ENCODE measurements around the gene ZCRB1.

ZCRB1 gene

GRCh38 chr12:42365486-42365885 lies 39.6 kb upstream of the ZCRB1 start:
- peaks cover 1% of the 10 kb centered on the region for H3K4me1 ChIP-seq (ENCODE audit: control insufficient read depth, insufficient read depth, low read depth, low read length)
- no peak overlapping the region for H2AK5ac ChIP-seq (ENCODE audit: low read length, severe bottlenecking)
- no peaks in the 10 kb centered on the region for H3K27me3 ChIP-seq (ENCODE audit: control insufficient read depth in 1 of 2, insufficient read depth in 1 of 2, low read length in 2 of 2)
- H3K4me3 ChIP-seq (ENCODE audit: insufficient read depth in 1 of 2, low read depth in 1 of 2, low read length in 2 of 2) = no peak overlapping the region
- no peak overlapping the region for H2BK5ac ChIP-seq (ENCODE audit: low read depth, low read length, poor library complexity, severe bottlenecking)
- no peak overlapping the region for H3K4ac ChIP-seq (ENCODE audit: low read depth in 1 of 2, low read length in 2 of 2)
- H2AFZ ChIP-seq (ENCODE audit: low read depth, low read length) = no peak overlapping the region
- peaks cover 0 to 9% of the 10 kb centered on the region in 2 experiments for H3K36me3 ChIP-seq (ENCODE audit: control insufficient read depth in 1 of 2, insufficient read depth in 2 of 2, low read depth in 1 of 2, low read length in 2 of 2)
- H3K4me2 ChIP-seq (ENCODE audit: low read length, poor library complexity, severe bottlenecking) = no peak overlapping the region
- no peak for DNase-seq
- H3K9ac ChIP-seq (ENCODE audit: low read length) = no peak overlapping the region
- H3K18ac ChIP-seq (ENCODE audit: low read depth in 1 of 2, low read length in 2 of 2) = no peak overlapping the region
- no peak overlapping the region for H4K91ac ChIP-seq (ENCODE audit: low read length)
- no peaks in the 10 kb centered on the region for H3K9me3 ChIP-seq (ENCODE audit: control insufficient read depth, low read length)
- H2BK12ac ChIP-seq (ENCODE audit: low read length in 2 of 2) = no peak overlapping the region
- H2BK15ac ChIP-seq (ENCODE audit: low read depth, poor library complexity, severe bottlenecking) = no peak overlapping the region
- no peak overlapping the region for H4K8ac ChIP-seq (ENCODE audit: low read length)
- H3K27ac ChIP-seq (ENCODE audit: low read length, poor library complexity, severe bottlenecking) = no peak overlapping the region
- no peak overlapping the region for H3K14ac ChIP-seq (ENCODE audit: low read length in 2 of 2)
- no peak overlapping the region for H3K23ac ChIP-seq (ENCODE audit: low read length in 2 of 2)
- H2BK120ac ChIP-seq (ENCODE audit: low read depth, low read length) = no peak overlapping the region
- peaks cover 15% of the 10 kb centered on the region for H3K79me1 ChIP-seq (replicated peaks; ENCODE audit: low read length, poor library complexity, severe bottlenecking)
- 98% methylated on average over 4 of the region's 5 CpGs for WGBS

GRCh38 chr12:42364692-42365091 lies 38.8 kb upstream of the ZCRB1 start:
- no peak overlapping the region for H2AK5ac ChIP-seq (ENCODE audit: low read length, severe bottlenecking)
- no peak overlapping the region for H3K18ac ChIP-seq (ENCODE audit: low read depth in 1 of 2, low read length in 2 of 2)
- H2BK120ac ChIP-seq (ENCODE audit: low read depth, low read length) = no peak overlapping the region
- H3K36me3 ChIP-seq (ENCODE audit: control insufficient read depth in 1 of 2, insufficient read depth in 2 of 2, low read depth in 1 of 2, low read length in 2 of 2) = peaks cover 0 to 9% of the 10 kb centered on the region in 2 experiments
- H3K14ac ChIP-seq (ENCODE audit: low read length in 2 of 2) = no peak overlapping the region
- no peak overlapping the region for H3K4me2 ChIP-seq (ENCODE audit: low read length, poor library complexity, severe bottlenecking)
- no peaks in the 10 kb centered on the region for H3K27me3 ChIP-seq (ENCODE audit: control insufficient read depth in 1 of 2, insufficient read depth in 1 of 2, low read length in 2 of 2)
- H3K4me1 ChIP-seq (ENCODE audit: control insufficient read depth, insufficient read depth, low read depth, low read length) = peaks cover 3% of the 10 kb centered on the region
- H3K9ac ChIP-seq (ENCODE audit: low read length) = no peak overlapping the region
- H3K9me3 ChIP-seq (ENCODE audit: control insufficient read depth, low read length) = no peaks in the 10 kb centered on the region
- H2BK12ac ChIP-seq (ENCODE audit: low read length in 2 of 2) = no peak overlapping the region
- DNase-seq = no peak
- no peak overlapping the region for H3K27ac ChIP-seq (ENCODE audit: low read length, poor library complexity, severe bottlenecking)
- no peak overlapping the region for H4K91ac ChIP-seq (ENCODE audit: low read length)
- H3K23ac ChIP-seq (ENCODE audit: low read length in 2 of 2) = no peak overlapping the region
- H2BK15ac ChIP-seq (ENCODE audit: low read depth, poor library complexity, severe bottlenecking) = no peak overlapping the region
- 78% methylated on average over 7 of the region's 9 CpGs for WGBS
- peaks cover 17% of the 10 kb centered on the region for H3K79me1 ChIP-seq (replicated peaks; ENCODE audit: low read length, poor library complexity, severe bottlenecking)
- no peak overlapping the region for H3K4ac ChIP-seq (ENCODE audit: low read depth in 1 of 2, low read length in 2 of 2)
- H2BK5ac ChIP-seq (ENCODE audit: low read depth, low read length, poor library complexity, severe bottlenecking) = no peak overlapping the region
- no peak overlapping the region for H4K8ac ChIP-seq (ENCODE audit: low read length)
- no peak overlapping the region for H3K4me3 ChIP-seq (ENCODE audit: insufficient read depth in 1 of 2, low read depth in 1 of 2, low read length in 2 of 2)
- H2AFZ ChIP-seq (ENCODE audit: low read depth, low read length) = no peak overlapping the region

- Histone ChIP-seq H4K8ac (ENCODE audit: low read length) (no peak overlapping the region), H2BK12ac (ENCODE audit: low read length in 2 of 2) (no peak overlapping the region), H2BK120ac (ENCODE audit: low read depth, low read length) (no peak overlapping the region), H3K9ac (ENCODE audit: low read length) (no peak overlapping the region), H3K27me3 (ENCODE audit: control insufficient read depth in 1 of 2, insufficient read depth in 1 of 2, low read length in 2 of 2) (no peaks in the 10 kb centered on the region), H3K36me3 (ENCODE audit: control insufficient read depth in 1 of 2, insufficient read depth in 2 of 2, low read depth in 1 of 2, low read length in 2 of 2) (peaks cover 0 to 15% of the 10 kb centered on the region in 2 experiments), H3K4me2 (ENCODE audit: low read length, poor library complexity, severe bottlenecking) (no peak overlapping the region), H3K4ac (ENCODE audit: low read depth in 1 of 2, low read length in 2 of 2) (no peak overlapping the region), H3K4me1 (ENCODE audit: control insufficient read depth, insufficient read depth, low read depth, low read length) (peaks cover 3% of the 10 kb centered on the region), H3K18ac (ENCODE audit: low read depth in 1 of 2, low read length in 2 of 2) (no peak overlapping the region), H2AK5ac (ENCODE audit: low read length, severe bottlenecking) (no peak overlapping the region), H3K23ac (ENCODE audit: low read length in 2 of 2) (no peak overlapping the region), H2AFZ (ENCODE audit: low read depth, low read length) (no peak overlapping the region), H3K14ac (ENCODE audit: low read length in 2 of 2) (no peak overlapping the region), H4K91ac (ENCODE audit: low read length) (no peak overlapping the region), H2BK15ac (ENCODE audit: low read depth, poor library complexity, severe bottlenecking) (no peak overlapping the region), H3K79me1 (replicated peaks; ENCODE audit: low read length, poor library complexity, severe bottlenecking) (peaks cover 18% of the 10 kb centered on the region), H3K4me3 (ENCODE audit: insufficient read depth in 1 of 2, low read depth in 1 of 2, low read length in 2 of 2) (no peak overlapping the region), H3K9me3 (ENCODE audit: control insufficient read depth, low read length) (no peaks in the 10 kb centered on the region), H2BK5ac (ENCODE audit: low read depth, low read length, poor library complexity, severe bottlenecking) (no peak overlapping the region), H3K27ac (ENCODE audit: low read length, poor library complexity, severe bottlenecking) (no peak overlapping the region)
- DNase-seq = peak; percentile 15
Observed at GRCh38 chr12:42362647-42363260, 36.9 kb upstream of the ZCRB1 start.

GRCh38 chr12:42361909-42362646 lies 36.2 kb upstream of the ZCRB1 start:
- H3K4me1 ChIP-seq (ENCODE audit: control insufficient read depth, insufficient read depth, low read depth, low read length) = peaks cover 3% of the 10 kb centered on the region
- 89% methylated on average over 3 of the region's 4 CpGs for WGBS
- no peak overlapping the region for H2AK5ac ChIP-seq (ENCODE audit: low read length, severe bottlenecking)
- H3K4me3 ChIP-seq (ENCODE audit: insufficient read depth in 1 of 2, low read depth in 1 of 2, low read length in 2 of 2) = no peak overlapping the region
- peaks cover 18% of the 10 kb centered on the region for H3K79me1 ChIP-seq (replicated peaks; ENCODE audit: low read length, poor library complexity, severe bottlenecking)
- H2BK15ac ChIP-seq (ENCODE audit: low read depth, poor library complexity, severe bottlenecking) = no peak overlapping the region
- no peak overlapping the region for H3K4ac ChIP-seq (ENCODE audit: low read depth in 1 of 2, low read length in 2 of 2)
- H3K27me3 ChIP-seq (ENCODE audit: control insufficient read depth in 1 of 2, insufficient read depth in 1 of 2, low read length in 2 of 2) = no peaks in the 10 kb centered on the region
- H2AFZ ChIP-seq (ENCODE audit: low read depth, low read length) = no peak overlapping the region
- DNase-seq = no peak
- H3K36me3 ChIP-seq (ENCODE audit: control insufficient read depth in 1 of 2, insufficient read depth in 2 of 2, low read depth in 1 of 2, low read length in 2 of 2) = peaks cover 0 to 18% of the 10 kb centered on the region in 2 experiments
- H4K8ac ChIP-seq (ENCODE audit: low read length) = no peak overlapping the region
- no peak overlapping the region for H2BK5ac ChIP-seq (ENCODE audit: low read depth, low read length, poor library complexity, severe bottlenecking)
- H3K18ac ChIP-seq (ENCODE audit: low read depth in 1 of 2, low read length in 2 of 2) = no peak overlapping the region
- no peak overlapping the region for H3K9ac ChIP-seq (ENCODE audit: low read length)
- no peaks in the 10 kb centered on the region for H3K9me3 ChIP-seq (ENCODE audit: control insufficient read depth, low read length)
- H3K4me2 ChIP-seq (ENCODE audit: low read length, poor library complexity, severe bottlenecking) = no peak overlapping the region
- no peak overlapping the region for H3K23ac ChIP-seq (ENCODE audit: low read length in 2 of 2)
- no peak overlapping the region for H4K91ac ChIP-seq (ENCODE audit: low read length)
- H3K14ac ChIP-seq (ENCODE audit: low read length in 2 of 2) = no peak overlapping the region
- no peak overlapping the region for H2BK120ac ChIP-seq (ENCODE audit: low read depth, low read length)
- H2BK12ac ChIP-seq (ENCODE audit: low read length in 2 of 2) = no peak overlapping the region
- H3K27ac ChIP-seq (ENCODE audit: low read length, poor library complexity, severe bottlenecking) = no peak overlapping the region

Data from mesenchymal stem cell (in vitro differentiated cells and primary cell).